Neural cell (in vitro differentiated cells): ENCODE measurements around the gene EXPH5.

Source experiments
- CTCF ChIP-seq: fragments of 450-650 bp; IDR thresholded peaks from 2 replicates; pipeline ENCODE4 v1.5.1; 2014; ENCODE audit warnings: antibody characterized with exemption, mild to moderate bottlenecking, moderate library complexity; ENCODE audit not compliant: poor library complexity, severe bottlenecking
- EP300 ChIP-seq: fragments of 450-650 bp; conservative IDR thresholded peaks from 2 replicates; pipeline ENCODE4 v1.6.1; 2014; ENCODE audit warnings: antibody characterized with exemption, mild to moderate bottlenecking, moderate library complexity; ENCODE audit not compliant: poor library complexity, severe bottlenecking
- REST ChIP-seq: IDR thresholded peaks from 2 replicates; pipeline ENCODE4 v1.6.1; 2012; ENCODE audit warnings: borderline replicate concordance
- TAF1 ChIP-seq: IDR thresholded peaks from 2 replicates; pipeline ENCODE4 v1.6.1; 2012; ENCODE audit warnings: low read depth

DNA sequence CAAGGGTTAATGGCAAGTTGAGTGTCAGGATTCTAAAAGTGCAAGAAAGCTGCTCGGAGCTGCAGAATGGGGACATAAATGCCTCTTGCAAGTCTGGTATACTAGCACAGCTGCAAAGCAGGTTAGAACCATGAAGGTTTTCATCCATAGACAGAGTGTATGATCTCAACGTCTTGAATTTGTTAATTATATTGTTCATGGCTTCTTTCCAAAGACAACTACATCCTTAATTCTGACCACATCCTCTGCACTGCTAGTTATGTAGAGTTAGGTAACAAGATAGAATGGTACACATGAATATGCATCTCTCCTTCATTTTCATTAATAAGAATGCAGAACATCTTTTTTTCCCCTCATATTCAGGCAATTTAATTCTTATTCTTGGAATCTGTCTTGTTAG lies 34.2 kb downstream of the EXPH5 start:
- TF ChIP-seq CTCF (no peak), TAF1 (no peak), EP300 (no peak), REST (no peak)
